ENCODE measurements around the gene FAM186B.

FAM186B gene

GRCh38 chr12:49552425-49552824, 53.0 kb downstream of the FAM186B start:
- no peak for DNase-seq (ENCODE audit: low read depth, low spot score)

- no peak for DNase-seq (ENCODE audit: low read depth, low spot score)
Measured at GRCh38 chr12:49552014-49552413, 53.4 kb downstream of the FAM186B start.

- DNase-seq (ENCODE audit: low read depth, low spot score): no peak
Measured at GRCh38 chr12:49550693-49551252, 54.7 kb downstream of the FAM186B start.

GRCh38 chr12:49549735-49550692, 55.4 kb downstream of the FAM186B start:
- no peak for DNase-seq (ENCODE audit: low read depth, low spot score)

- peak; percentile 53 for DNase-seq (ENCODE audit: low read depth, low spot score)
Measured at GRCh38 chr12:49548822-49549648, 56.4 kb downstream of the FAM186B start.

GRCh38 chr12:49548481-49548821, 57.0 kb downstream of the FAM186B start:
- DNase-seq (ENCODE audit: low read depth, low spot score): no peak

- no peak for DNase-seq (ENCODE audit: low read depth, low spot score)
Measured at GRCh38 chr12:49547090-49547690, 58.2 kb downstream of the FAM186B start.

- DNase-seq (ENCODE audit: low read depth, low spot score): no peak
Measured at GRCh38 chr12:49546481-49546880, 59.0 kb downstream of the FAM186B start.

GRCh38 chr12:49545815-49546214, 59.6 kb downstream of the FAM186B start:
- no peak for DNase-seq (ENCODE audit: low read depth, low spot score)

- no peak for DNase-seq (ENCODE audit: low read depth, low spot score)
Measured at GRCh38 chr12:49543914-49544815, 61.3 kb downstream of the FAM186B start.

GRCh38 chr12:49543221-49543913, 62.1 kb downstream of the FAM186B start:
- DNase-seq (ENCODE audit: low read depth, low spot score): no peak

- DNase-seq (ENCODE audit: low read depth, low spot score): no peak
Measured at GRCh38 chr12:49542592-49543160, 62.8 kb downstream of the FAM186B start.

GRCh38 chr12:49541911-49542505, 63.4 kb downstream of the FAM186B start:
- DNase-seq (ENCODE audit: low read depth, low spot score): no peak

- no peak for DNase-seq (ENCODE audit: low read depth, low spot score)
Measured at GRCh38 chr12:49541140-49541861, 64.1 kb downstream of the FAM186B start.

- no peak for DNase-seq (ENCODE audit: low read depth, low spot score)
Measured at GRCh38 chr12:49540229-49541139, 65.0 kb downstream of the FAM186B start.

GRCh38 chr12:49539406-49540228, 65.8 kb downstream of the FAM186B start:
- no peak for DNase-seq (ENCODE audit: low read depth, low spot score)

Measured in astrocyte of the hippocampus (primary cell).